ENCODE data around the gene ARHGAP42. TPM values are rescaled to one million over a fixed set of nuclear protein-coding genes. Genes with fewer than 3 reads are reported as not detected.

Gene ARHGAP42
- total RNA-seq, 1 donor from 2014 or later: 25.3 TPM

DNA sequence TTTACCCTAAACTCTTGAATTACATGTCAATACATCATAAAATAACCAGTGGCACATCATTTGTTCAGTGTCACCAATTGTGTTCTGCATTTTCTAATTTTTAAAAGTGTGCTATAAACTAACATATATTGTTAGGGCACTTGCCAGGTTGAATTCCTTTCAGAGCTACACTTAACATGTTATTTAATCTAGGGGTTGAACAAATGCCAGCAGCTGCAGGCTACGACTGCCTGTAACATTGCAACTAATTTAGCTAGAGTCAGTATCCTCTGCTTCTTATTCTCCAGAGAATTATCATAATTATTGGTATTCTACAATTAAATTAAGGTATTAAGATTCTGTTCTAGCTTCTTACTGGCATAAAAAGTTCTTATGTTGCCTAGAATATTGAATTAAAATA, 46.4 kb upstream of the ARHGAP42 start:
- H3K36me3 Mint-ChIP-seq (ENCODE audit: insufficient read depth): no peaks in the 10 kb centered on the region
- no peaks in the 10 kb centered on the region for H3K9me3 Mint-ChIP-seq (ENCODE audit: low read depth)
- no peak for DNase-seq (ENCODE audit: low spot score, unreplicated experiment)
- H3K4me3 Mint-ChIP-seq (ENCODE audit: low read depth): no peak overlapping the region
- no peak overlapping the region for H3K27ac Mint-ChIP-seq
- H3K27me3 Mint-ChIP-seq: no peaks in the 10 kb centered on the region
- peaks cover 15% of the 10 kb centered on the region for H3K4me1 Mint-ChIP-seq (ENCODE audit: low read depth)
- TF ChIP-seq, protein P1, sequence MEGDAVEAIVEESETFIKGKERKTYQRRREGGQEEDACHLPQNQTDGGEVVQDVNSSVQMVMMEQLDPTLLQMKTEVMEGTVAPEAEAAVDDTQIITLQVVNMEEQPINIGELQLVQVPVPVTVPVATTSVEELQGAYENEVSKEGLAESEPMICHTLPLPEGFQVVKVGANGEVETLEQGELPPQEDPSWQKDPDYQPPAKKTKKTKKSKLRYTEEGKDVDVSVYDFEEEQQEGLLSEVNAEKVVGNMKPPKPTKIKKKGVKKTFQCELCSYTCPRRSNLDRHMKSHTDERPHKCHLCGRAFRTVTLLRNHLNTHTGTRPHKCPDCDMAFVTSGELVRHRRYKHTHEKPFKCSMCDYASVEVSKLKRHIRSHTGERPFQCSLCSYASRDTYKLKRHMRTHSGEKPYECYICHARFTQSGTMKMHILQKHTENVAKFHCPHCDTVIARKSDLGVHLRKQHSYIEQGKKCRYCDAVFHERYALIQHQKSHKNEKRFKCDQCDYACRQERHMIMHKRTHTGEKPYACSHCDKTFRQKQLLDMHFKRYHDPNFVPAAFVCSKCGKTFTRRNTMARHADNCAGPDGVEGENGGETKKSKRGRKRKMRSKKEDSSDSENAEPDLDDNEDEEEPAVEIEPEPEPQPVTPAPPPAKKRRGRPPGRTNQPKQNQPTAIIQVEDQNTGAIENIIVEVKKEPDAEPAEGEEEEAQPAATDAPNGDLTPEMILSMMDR (IDR thresholded peaks at IDR 0.05; ENCODE audit: unreplicated experiment): no peak

DNA sequence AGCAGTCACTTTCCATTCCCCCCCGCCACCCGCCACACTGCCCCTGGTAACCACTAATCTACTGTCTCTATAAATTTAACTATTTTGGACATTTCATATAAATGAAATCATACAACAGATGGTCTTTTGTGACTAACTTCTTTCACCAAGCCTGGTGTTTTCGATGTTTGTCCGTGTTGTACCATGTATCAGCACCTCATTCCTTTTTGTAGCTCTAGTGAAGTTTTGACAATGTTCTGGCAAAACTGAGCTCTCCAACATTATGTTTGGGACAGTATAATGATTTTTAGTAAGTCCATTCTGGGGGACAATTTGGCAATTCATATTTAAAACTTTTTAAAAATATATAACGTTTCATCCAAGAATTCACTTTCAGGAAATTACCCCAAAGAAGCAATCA, 45.6 kb upstream of the ARHGAP42 start:
- no peak for DNase-seq (ENCODE audit: low spot score, unreplicated experiment)
- H3K36me3 Mint-ChIP-seq (ENCODE audit: insufficient read depth): no peaks in the 10 kb centered on the region
- peaks cover 15% of the 10 kb centered on the region for H3K4me1 Mint-ChIP-seq (ENCODE audit: low read depth)
- H3K27me3 Mint-ChIP-seq: no peaks in the 10 kb centered on the region
- H3K9me3 Mint-ChIP-seq (ENCODE audit: low read depth): no peaks in the 10 kb centered on the region
- TF ChIP-seq, protein P1 (IDR thresholded peaks at IDR 0.05; ENCODE audit: unreplicated experiment): no peak
- no peak overlapping the region for H3K4me3 Mint-ChIP-seq (ENCODE audit: low read depth)
- no peak overlapping the region for H3K27ac Mint-ChIP-seq

DNA sequence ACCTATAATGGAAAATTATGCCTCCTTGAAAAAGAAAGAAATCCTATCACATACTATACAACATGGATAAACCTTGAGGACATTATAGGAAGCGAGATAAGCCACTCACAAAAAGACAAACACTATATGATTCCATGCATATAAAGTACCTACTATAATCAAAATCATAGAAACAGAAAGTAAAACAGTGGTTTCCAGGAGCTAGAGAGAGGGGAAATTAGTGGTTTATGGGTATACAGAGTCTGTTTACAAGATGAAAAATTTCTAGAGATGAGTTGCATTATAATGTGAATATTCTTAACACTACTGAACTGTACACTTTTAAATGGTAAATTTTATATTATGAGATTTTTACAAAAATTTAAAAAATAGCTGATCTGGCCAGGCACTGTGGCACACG, 40.5 kb upstream of the ARHGAP42 start:
- DNase-seq (ENCODE audit: low spot score, unreplicated experiment): no peak
- H3K4me1 Mint-ChIP-seq (ENCODE audit: low read depth): no peaks in the 10 kb centered on the region
- H3K27me3 Mint-ChIP-seq: no peaks in the 10 kb centered on the region
- TF ChIP-seq, protein P1 (IDR thresholded peaks at IDR 0.05; ENCODE audit: unreplicated experiment): no peak
- no peak overlapping the region for H3K4me3 Mint-ChIP-seq (ENCODE audit: low read depth)
- H3K36me3 Mint-ChIP-seq (ENCODE audit: insufficient read depth): no peaks in the 10 kb centered on the region
- H3K9me3 Mint-ChIP-seq (ENCODE audit: low read depth): peaks cover 18% of the 10 kb centered on the region
- H3K27ac Mint-ChIP-seq: no peak overlapping the region

DNA sequence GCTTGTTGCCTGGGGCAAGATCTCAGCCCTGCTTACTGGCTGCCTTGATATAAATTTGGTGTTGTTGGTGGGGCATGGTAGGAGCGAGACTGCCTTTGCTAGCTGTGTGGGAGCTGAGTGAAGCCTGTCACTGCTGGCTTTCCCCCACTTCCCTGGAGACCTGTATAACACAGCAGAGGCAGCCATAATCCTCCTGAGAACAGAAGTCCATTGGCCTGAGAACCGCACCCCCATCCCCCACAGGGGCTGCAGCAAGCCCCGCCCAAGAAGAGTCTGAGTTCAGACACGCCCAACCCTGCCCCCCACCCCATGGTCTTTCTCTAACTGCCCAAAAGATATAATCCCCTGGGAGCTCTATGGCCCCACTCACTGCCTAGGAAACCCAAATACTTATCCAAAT, 39.2 kb upstream of the ARHGAP42 start:
- H3K4me3 Mint-ChIP-seq (ENCODE audit: low read depth): no peak overlapping the region
- H3K9me3 Mint-ChIP-seq (ENCODE audit: low read depth): peaks cover 26% of the 10 kb centered on the region
- H3K36me3 Mint-ChIP-seq (ENCODE audit: insufficient read depth): no peaks in the 10 kb centered on the region
- no peaks in the 10 kb centered on the region for H3K4me1 Mint-ChIP-seq (ENCODE audit: low read depth)
- H3K27me3 Mint-ChIP-seq: no peaks in the 10 kb centered on the region
- no peak for DNase-seq (ENCODE audit: low spot score, unreplicated experiment)
- TF ChIP-seq, protein P1 (IDR thresholded peaks at IDR 0.05; ENCODE audit: unreplicated experiment): no peak
- no peak overlapping the region for H3K27ac Mint-ChIP-seq

DNA sequence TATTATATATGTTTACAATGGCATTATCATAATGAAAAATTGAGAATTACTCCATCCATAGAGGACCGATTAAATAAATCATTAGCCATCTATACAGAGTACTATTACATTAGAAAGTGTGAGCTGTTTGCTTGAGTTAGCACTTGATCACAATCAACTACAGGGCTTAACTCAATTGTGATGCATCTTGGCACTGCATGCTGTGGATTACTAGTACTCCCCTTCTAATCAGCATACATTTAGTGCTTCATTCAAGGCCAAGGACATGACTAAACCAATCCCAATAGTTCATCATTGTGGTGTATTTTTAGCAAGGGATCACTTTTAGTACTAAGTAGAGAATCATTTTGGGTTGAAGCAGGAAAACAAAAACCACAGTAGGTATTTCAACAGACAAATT, 23.5 kb upstream of the ARHGAP42 start:
- no peak for DNase-seq (ENCODE audit: low spot score, unreplicated experiment)
- H3K36me3 Mint-ChIP-seq (ENCODE audit: insufficient read depth): no peaks in the 10 kb centered on the region
- no peak overlapping the region for H3K27ac Mint-ChIP-seq
- TF ChIP-seq, protein P1 (IDR thresholded peaks at IDR 0.05; ENCODE audit: unreplicated experiment): no peak
- H3K9me3 Mint-ChIP-seq (ENCODE audit: low read depth): peaks cover 6% of the 10 kb centered on the region
- H3K4me3 Mint-ChIP-seq (ENCODE audit: low read depth): no peak overlapping the region
- peaks cover 3% of the 10 kb centered on the region for H3K27me3 Mint-ChIP-seq
- H3K4me1 Mint-ChIP-seq (ENCODE audit: low read depth): peaks cover 3% of the 10 kb centered on the region
